ENCODE results near the gene DCLRE1C. TPM values are rescaled to one million over a fixed set of nuclear protein-coding genes. Genes with fewer than 3 reads are reported as not detected.
"Not testable (repeated sequence)": the region's sequence is repeated elsewhere in the genome, so short reads cannot be mapped to it uniquely, and the experiment has no call there.

Gene DCLRE1C
- total RNA-seq, 4 donors from 2014 or later = 8.2 to 15.6 (median 11.4) TPM

- Histone ChIP-seq H3K27me3 (no peaks in the 10 kb centered on the region), H3K4me1 (no peaks in the 10 kb centered on the region), H3K27ac (no peak overlapping the region), H3K36me3 (peaks cover 7 to 96% (median 10%) of the 10 kb centered on the region in 3 donors), H3K9me3 (peaks cover 0 to 2% (median 0%) of the 10 kb centered on the region in 3 donors), H3K4me3 (no peak overlapping the region)
- DNase-seq = no peak
- 85 to 92% methylated on average over 3 to 4 of the region's 4 CpGs for WGBS, 2 donors
- intact Hi-C loops (cut with DNase I) = no loop called here
- TF ChIP-seq POLR2A (IDR thresholded peaks at IDR 0.05) = no peak
These were observed 42.9 kb downstream of the DCLRE1C start for GRCh38 chr10:14910953-14911352.

- DNase-seq = no peak
- Histone ChIP-seq H3K9me3 (no peaks in the 10 kb centered on the region), H3K4me1 (no peaks in the 10 kb centered on the region), H3K27ac (no peak overlapping the region), H3K4me3 (no peak overlapping the region), H3K36me3 (peaks cover 7 to 84% (median 10%) of the 10 kb centered on the region in 3 donors), H3K27me3 (no peaks in the 10 kb centered on the region)
- no peak for TF ChIP-seq CTCF (IDR thresholded peaks at IDR 0.05)
- no peak for TF ChIP-seq POLR2A (IDR thresholded peaks at IDR 0.05)
- intact Hi-C loops (cut with DNase I) = no loop called here
- 44 to 77% methylated on average over 2 of the region's 2 CpGs for WGBS, 2 donors
These were observed 44.8 kb downstream of the DCLRE1C start for GRCh38 chr10:14909101-14909500.

GRCh38 chr10:14907591-14907990 lies 46.3 kb downstream of the DCLRE1C start:
- WGBS, 2 donors = 93 to 98% methylated on average over 3 to 4 of the region's 4 CpGs
- H3K27ac ChIP-seq; H3K9me3 ChIP-seq; H3K27me3 ChIP-seq; H3K4me3 ChIP-seq; DNase-seq; H3K4me1 ChIP-seq; intact Hi-C loops (cut with DNase I): not testable (repeated sequence)
- H3K36me3 ChIP-seq = peaks cover 2 to 77% (median 10%) of the 10 kb centered on the region in 3 donors

GRCh38 chr10:14906765-14907164 lies 47.1 kb downstream of the DCLRE1C start:
- 90 to 96% methylated on average over 2 of the region's 2 CpGs for WGBS, 2 donors
- intact Hi-C loops (cut with DNase I) = no loop called here
- H3K27ac ChIP-seq = no peak overlapping the region
- H3K27me3 ChIP-seq = no peaks in the 10 kb centered on the region
- H3K4me3 ChIP-seq = no peak overlapping the region
- H3K4me1 ChIP-seq = no peaks in the 10 kb centered on the region
- TF ChIP-seq CTCF (IDR thresholded peaks at IDR 0.05) (no peak), POLR2A (IDR thresholded peaks at IDR 0.05) (no peak)
- no peak for DNase-seq
- H3K36me3 ChIP-seq = peaks cover 0 to 71% (median 10%) of the 10 kb centered on the region in 3 donors
- H3K9me3 ChIP-seq = no peaks in the 10 kb centered on the region

- Histone ChIP-seq H3K4me3 (no peak overlapping the region), H3K27ac (no peak overlapping the region), H3K9me3 (no peaks in the 10 kb centered on the region), H3K36me3 (peaks cover 0 to 72% (median 10%) of the 10 kb centered on the region in 3 donors), H3K4me1 (no peaks in the 10 kb centered on the region), H3K27me3 (no peaks in the 10 kb centered on the region)
- no peak for TF ChIP-seq POLR2A (IDR thresholded peaks at IDR 0.05)
- TF ChIP-seq CTCF (IDR thresholded peaks at IDR 0.05) = no peak
- no peak for DNase-seq
- WGBS, 2 donors = 83 to 88% methylated on average over 2 of the region's 2 CpGs
- intact Hi-C loops (cut with DNase I) = no loop called here
These were observed 48.0 kb downstream of the DCLRE1C start for GRCh38 chr10:14905890-14906289.

- no peaks in the 10 kb centered on the region for H3K9me3 ChIP-seq
- H3K27me3 ChIP-seq = no peaks in the 10 kb centered on the region
- H3K36me3 ChIP-seq = peaks cover 0 to 67% (median 10%) of the 10 kb centered on the region in 3 donors
- H3K4me3 ChIP-seq = no peak overlapping the region
- H3K4me1 ChIP-seq = no peaks in the 10 kb centered on the region
- TF ChIP-seq CTCF (IDR thresholded peaks at IDR 0.05) (no peak), POLR2A (IDR thresholded peaks at IDR 0.05) (no peak)
- no peak overlapping the region for H3K27ac ChIP-seq
- intact Hi-C loops (cut with DNase I) = no loop called here
- no peak for DNase-seq
- 68 to 87% methylated on average over 2 of the region's 2 CpGs for WGBS, 2 donors
These were observed 49.0 kb downstream of the DCLRE1C start for GRCh38 chr10:14904864-14905263.
